Fibroblast of skin of right quadriceps (primary cell): ENCODE results near the gene GOLGA5.
"Not testable (repeated sequence)": the region's sequence is repeated elsewhere in the genome, so short reads cannot be mapped to it uniquely, and the experiment has no call there.

Experiments
- DNase-seq: peaks from one replicate; pipeline ENCODE4 v3.0.0-alpha.2; 2013

The GOLGA5 gene

DNA sequence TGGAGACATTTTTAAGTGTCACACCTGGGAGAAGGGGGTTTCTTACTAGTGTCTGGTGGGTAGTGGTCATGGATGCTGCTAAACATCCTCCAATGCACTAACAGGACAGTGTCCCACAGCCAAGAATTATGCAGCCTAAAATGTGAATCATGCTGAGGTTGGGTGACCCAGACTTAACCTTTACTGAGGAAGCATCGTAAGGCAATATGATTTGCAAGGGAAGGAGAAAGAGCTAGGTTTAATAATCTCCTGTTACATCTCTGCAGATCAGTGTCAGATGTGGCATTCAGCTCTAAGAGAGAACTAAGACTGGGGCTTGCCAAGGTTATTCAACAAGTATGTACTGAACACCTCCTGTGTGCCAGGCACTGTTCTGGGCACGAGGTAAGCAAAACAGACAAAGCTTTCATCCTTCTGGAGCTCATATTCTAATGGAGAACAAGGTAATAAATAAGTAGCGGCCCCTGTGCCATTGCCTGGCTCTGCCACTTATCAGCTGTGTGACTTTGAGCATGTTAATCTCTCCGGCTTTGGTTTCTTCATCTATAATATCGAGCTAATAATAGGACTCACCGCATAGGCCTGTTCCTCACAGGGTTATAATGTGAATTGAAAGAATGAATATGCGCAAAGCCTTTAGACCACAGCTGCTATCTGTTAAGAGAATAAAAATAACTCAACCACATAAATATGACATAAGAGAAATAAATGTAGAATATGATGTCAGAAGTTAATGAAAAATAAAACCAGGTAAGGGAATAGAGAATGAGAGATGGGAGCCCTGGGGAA lies 13.5 kb upstream of the GOLGA5 start:
- DNase-seq, result peak; percentile 77

- no peak for DNase-seq
Measured at GRCh38 chr14:92781350-92781749, 12.8 kb upstream of the GOLGA5 start.

DNA sequence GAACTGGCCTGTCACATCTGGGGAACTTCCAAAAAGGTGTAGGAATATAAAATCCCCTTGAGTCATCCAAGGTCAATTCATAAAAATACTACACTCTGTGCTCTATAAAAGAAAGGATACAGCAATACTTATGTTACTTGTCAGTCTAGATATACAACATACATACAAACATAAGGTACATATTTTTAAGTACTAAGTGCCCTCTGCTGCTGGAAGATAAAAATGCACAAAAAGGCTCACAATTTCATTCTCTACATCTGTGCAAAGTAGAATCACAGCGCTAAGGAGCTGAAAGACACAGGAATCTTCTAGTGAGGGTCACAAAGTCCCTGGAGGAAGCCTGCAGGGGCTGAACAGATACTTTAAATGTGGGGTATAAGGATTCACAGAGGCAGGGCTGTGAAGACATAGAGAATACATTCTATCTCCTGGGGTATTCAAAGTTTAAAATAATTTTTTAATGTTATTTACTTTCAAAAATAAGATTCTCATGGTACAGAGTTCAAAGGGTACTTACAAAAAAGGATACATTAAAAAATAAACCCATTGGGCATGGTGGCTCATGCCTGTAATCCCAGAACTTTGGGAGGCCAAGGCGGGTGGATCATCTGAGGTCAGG lies 10.2 kb upstream of the GOLGA5 start:
- peak; percentile 61 for DNase-seq

DNA sequence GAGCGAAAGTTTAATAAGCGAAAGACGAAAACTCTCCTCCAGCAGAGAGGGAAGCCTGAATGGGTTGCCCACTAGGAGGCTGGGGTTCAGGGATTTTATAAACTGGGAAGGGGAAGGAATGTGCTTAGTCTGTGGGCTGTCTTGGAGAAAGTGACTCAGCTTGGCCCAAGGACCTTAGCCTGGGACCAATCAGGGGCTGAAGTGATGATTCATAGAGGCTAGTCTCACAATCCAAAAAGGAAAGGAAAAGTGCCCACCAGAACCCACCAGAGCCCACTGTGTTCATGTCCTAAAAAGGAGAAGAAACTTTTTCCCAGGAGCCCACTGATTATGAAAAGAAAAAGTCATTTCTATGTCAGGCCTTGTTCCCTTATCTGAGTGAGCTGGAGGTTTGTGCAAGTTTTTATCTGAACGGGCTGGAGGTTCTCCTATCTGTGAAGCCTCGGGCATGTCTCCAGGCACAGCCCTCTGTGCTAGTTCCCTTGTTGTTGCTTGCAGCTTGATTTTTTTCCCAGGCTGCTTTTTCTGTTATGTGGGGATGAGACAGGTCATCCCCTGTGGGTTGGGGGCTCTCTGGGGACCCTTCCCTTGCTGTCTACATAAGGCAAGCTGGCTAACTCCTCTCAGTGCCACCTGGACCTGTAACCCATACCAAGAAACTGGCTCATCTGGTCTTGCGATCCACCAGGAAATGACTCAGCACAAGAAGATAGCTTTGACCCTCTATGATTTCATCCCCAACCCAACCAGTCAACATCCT lies 8.3 kb upstream of the GOLGA5 start:
- DNase-seq, result peak; percentile 83

- DNase-seq, result no peak
Measured at GRCh38 chr14:92786427-92786756, 7.7 kb upstream of the GOLGA5 start.

- DNase-seq, result no peak
Measured at GRCh38 chr14:92787554-92787953, 6.6 kb upstream of the GOLGA5 start.

DNA sequence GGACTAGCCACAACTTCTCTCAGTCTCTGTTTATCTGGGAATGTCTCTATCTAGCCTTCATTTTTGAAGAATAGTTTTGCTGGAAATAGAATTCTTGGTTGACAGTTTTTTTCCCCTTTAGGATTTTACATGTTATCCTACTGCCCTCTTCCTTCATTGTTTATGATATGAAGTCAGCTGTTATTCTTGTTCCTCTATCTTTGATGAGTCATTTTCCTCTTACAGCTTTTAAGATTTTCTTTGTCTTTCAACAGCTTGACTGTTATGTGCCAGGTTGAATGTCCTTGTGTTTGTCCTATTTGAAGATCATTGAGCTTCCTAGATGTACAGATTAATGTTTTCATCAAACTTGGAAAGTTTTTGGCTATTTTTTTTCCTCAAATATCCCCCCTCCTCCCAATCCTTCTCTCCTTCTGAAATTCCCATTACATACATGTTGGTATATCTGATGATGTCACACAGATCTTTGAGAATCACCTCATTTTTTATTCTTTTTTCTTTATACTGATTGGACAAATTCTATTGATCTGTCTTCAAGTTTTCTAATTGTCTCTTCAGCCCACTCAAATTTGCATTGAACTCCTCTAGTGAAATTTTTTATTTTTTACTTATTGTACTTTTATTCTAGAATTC lies 4.5 kb upstream of the GOLGA5 start:
- no peak for DNase-seq

DNA sequence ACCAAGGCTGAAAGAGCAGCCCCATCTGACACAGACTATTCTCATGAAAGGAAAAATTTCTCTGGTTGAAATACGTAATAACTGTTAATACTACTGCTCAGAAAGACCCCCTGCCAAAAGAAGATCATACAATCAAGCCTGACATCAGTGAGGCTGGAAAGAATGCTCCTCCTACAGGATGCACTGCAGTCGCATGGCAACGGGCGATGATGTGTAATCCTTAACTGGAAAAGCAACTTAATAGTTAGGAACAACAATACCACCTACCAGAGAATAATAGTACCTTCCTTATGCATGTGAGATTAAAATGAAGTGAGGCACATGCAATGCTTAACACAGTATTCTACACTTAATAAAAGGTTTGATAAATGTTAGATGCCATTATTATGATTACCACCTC lies 1.2 kb upstream of the GOLGA5 start:
- DNase-seq, result peak; percentile 15

DNA sequence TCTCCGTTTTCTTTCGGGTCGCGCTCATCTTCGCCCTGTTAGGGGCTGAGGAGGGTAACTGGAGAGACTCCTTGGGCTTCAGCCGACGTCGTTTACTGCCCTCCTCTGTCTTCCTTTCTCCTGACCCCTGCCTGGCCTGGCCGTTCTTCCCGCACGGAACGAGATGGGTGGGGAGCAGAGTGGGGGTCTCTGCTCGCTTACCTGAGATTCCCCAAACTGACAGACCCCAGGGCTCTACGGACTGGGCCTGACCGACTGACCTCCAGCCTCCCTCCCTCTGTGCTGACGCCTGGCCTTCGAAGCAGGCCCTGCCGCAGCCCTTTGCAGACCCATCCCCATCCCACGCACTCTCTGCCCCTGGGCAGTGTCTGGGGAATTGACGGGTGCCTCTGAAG lies 439 bp downstream of the GOLGA5 start:
- DNase-seq, result no peak

GRCh38 chr14:92794961-92795360 lies 856 bp downstream of the GOLGA5 start:
- no peak for DNase-seq

DNA sequence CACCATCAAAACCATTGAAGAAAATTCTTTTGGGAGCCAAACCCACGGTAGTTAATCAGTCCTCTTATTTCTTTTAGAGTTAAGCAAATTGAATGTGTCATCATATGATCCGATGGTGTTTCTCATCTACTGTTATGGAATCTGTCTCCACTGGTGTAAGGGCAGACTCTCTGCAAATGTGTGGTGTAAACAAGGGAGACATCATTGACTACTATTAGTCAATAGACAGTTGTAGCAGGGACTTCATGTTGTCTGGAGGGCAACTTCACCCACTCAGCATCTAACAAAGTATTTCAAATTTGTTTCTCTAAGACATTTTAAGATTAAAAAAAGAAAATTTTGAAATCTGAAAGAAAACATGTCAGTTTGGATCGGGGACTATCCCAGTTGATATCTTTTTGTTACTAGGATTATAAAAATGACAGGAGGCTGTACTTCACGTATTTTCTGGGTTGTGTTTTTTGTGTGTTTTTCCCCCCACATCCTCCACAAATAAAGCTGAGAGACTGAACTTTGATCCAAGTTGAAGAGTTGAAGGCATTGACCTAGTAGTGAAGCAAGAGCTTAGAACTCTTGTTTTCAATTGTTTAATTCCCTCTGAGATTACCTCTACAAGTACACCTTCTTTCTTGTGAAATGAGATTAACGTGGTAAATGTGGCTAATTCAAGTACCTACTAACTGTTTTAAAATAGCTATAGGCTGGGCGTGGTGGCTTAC lies 4.0 kb downstream of the GOLGA5 start:
- DNase-seq, result no peak

GRCh38 chr14:92798811-92799210 lies 4.7 kb downstream of the GOLGA5 start:
- DNase-seq, result no peak

- no peak for DNase-seq
Measured at GRCh38 chr14:92800012-92800411, 5.9 kb downstream of the GOLGA5 start.

GRCh38 chr14:92800525-92800924 lies 6.4 kb downstream of the GOLGA5 start:
- DNase-seq, result no peak

DNA sequence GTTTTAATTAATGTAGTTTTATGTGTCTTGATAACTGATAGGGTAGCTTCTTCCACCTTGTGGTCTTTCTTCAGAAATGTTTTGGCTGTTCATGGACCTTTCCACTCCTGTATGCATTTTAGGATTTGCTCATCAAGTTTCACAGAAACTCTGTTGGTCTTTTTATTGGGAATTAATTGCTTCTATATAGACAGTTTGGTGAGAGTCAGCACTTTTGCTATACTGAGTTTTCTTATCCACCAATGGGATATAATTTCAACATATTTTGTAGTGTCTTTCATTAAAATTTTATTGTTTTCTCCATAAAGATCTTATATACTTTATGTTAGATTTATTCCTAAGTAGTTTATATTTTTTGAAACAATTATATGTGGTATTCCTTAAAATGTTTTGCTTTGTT lies 7.8 kb downstream of the GOLGA5 start:
- DNase-seq, result no peak

DNA sequence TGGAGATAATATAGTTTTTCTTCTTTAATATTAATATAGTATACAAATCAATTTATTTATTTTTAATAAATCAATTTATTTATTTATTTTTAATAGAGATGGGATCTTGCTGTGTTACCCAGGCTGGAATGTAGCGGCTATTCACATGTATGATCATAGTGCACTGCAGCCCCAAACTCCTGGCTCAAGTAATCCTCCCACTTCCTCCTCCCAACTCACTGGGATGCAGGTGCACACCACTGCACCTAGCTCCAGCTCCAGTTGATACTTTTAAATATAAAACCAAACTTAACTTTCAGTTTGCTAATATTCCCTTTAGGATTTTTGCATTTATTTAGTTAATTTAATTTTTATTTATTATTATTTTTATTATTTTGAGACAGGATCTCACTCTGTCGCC lies 8.6 kb downstream of the GOLGA5 start:
- no peak for DNase-seq

GRCh38 chr14:92813201-92813600 lies 19.1 kb downstream of the GOLGA5 start:
- no peak for DNase-seq

DNA sequence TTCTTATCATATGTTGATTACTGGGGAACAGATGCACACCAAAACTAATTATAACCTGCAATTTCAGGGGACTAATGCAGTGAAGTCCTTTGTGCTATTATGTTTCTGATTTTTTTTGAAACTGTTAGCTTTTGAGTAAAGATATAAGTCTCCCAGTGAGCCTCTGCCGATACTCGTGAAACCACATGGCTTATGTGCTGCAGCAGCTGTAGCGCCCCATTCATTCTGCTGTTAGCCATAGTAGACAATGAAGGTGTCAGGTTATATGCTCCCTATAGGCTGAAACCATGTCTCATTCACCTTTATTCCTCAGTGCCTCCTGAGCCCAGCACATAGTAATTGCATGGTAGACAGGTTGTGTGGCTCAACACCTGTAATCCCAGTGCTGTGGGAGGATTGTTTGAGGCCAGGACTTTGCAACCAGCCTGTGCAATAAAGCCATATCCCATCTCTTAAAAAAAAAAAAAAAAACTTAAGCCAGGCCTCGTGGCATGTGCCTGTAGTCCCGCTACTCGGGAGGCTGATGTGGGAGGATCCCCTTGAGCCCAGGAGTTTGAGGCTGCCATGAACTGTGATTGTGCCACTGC lies 25.0 kb downstream of the GOLGA5 start:
- DNase-seq, result no peak

DNA sequence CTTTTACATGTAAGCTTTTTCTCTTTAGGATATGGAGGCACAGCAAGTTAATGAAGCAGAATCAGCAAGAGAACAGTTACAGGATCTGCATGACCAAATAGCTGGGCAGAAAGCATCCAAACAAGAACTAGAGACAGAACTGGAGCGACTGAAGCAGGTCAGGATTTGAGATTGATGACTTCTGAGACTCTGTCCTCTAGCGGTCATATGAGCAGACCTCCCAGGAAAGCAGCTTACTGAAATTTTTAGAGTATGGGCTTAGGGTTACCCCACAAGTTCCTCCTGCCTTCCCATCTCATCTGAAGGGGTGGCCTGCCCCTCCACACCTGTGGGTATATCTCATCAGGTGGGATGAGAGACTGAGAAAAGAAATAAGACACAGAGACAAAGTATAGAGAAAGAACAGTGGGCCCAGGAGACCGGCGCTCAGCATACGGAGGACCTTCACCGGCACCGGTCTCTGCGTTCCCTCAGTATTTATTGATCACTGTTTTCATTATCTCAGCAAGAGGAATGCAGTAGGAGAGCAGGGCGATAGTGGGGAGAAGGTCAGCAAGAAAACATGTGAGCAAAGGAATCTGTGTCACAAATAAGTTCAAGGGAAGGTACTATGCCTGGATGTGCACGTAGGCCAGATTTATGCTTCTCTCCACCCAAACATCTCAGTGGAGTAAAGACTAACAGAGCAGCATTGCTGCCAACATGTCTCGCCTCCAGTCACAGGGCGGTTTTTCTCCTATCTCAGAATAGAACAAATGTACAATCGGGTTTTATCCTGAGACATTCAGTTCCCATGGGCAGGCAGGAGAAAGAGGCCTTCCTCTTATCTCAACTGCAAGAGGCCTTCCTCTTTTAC lies 25.8 kb downstream of the GOLGA5 start:
- DNase-seq, result not testable (repeated sequence)

GRCh38 chr14:92820536-92820840 lies 26.4 kb downstream of the GOLGA5 start:
- not testable (repeated sequence) for DNase-seq

DNA sequence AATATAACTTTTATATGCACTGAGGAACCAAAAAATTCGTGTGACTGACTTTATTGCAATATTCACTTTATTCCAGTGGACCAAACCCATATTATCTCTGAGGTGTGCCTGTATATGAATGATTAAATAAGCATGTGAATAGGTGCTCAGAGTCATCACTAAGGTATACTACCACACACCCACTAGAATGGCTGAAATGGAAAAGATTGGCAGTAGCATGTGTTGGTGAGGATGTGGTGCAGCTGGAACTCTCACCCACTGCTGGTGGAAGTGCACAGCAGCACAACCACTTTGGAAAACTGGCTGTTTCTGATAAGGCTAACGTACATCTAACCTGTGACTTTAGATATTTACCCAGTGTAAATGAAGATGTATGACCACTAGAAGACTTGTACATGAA lies 36.8 kb downstream of the GOLGA5 start:
- no peak for DNase-seq
